WTC11 (cell line): ENCODE results near the gene PC. TPM values are rescaled to one million over a fixed set of nuclear protein-coding genes. Genes with fewer than 3 reads are reported as not detected.

ENCODE experiments used
- ATAC-seq: fragments of 200-7000 bp; cut with Tn5 transposase; 2 replicates; pipeline ENCODE4 v1.10.0; 2021; ENCODE audit warnings: mild to moderate bottlenecking, moderate library complexity
- CTCF ChIA-PET: fragments of 300-600 bp; sonication (Branson Sonifier 250); formaldehyde crosslinking; loops from one replicate; lab custom pipeline; 2021; ENCODE audit warnings: antibody characterized with exemption; lab: Charles Lee
- POLR2A ChIA-PET: fragments of 350-600 bp; sonication (Branson Sonifier 250); formaldehyde crosslinking; loops from one replicate; lab custom pipeline; 2021; ENCODE audit warnings: antibody characterized with exemption; lab: Charles Lee
- DNase-seq: peaks from one replicate; pipeline ENCODE4 v3.0.0; 2021; ENCODE audit warnings: low spot score
- H3K27ac Mint-ChIP-seq: 2 replicates; pipeline ENCODE4 v1.8.0; 2021; ENCODE audit warnings: mixed read lengths
- H3K27me3 Mint-ChIP-seq: 2 replicates; pipeline ENCODE4 v1.8.0; 2021; ENCODE audit warnings: low read depth, mild to moderate bottlenecking, moderate library complexity, mixed read lengths
- H3K36me3 Mint-ChIP-seq: 2 replicates; pipeline ENCODE4 v1.8.0; 2021; ENCODE audit warnings: mixed read lengths
- H3K4me1 Mint-ChIP-seq: 2 replicates; pipeline ENCODE4 v1.8.0; 2022; ENCODE audit warnings: mixed read lengths
- H3K4me3 Mint-ChIP-seq: 2 replicates; pipeline ENCODE4 v1.8.0; 2021; ENCODE audit warnings: mild to moderate bottlenecking, moderate library complexity, mixed read lengths
- H3K9me3 Mint-ChIP-seq: 2 replicates; pipeline ENCODE4 v1.8.0; 2021; ENCODE audit warnings: mixed read lengths
- ATF1 ChIP-seq: sonication (generic); formaldehyde crosslinking; IDR thresholded peaks from 2 replicates; pipeline ENCODE4 v1.8.1; 2023; ENCODE audit warnings: mild to moderate bottlenecking, moderate library complexity, missing genetic modification reagents
- CREM ChIP-seq: sonication (generic); formaldehyde crosslinking; IDR thresholded peaks from 2 replicates; pipeline ENCODE4 v1.8.1; 2022; ENCODE audit warnings: mild to moderate bottlenecking, missing genetic modification reagents, moderate library complexity
- E2F1 ChIP-seq: sonication (generic); formaldehyde crosslinking; IDR thresholded peaks from 2 replicates; pipeline ENCODE4 v1.8.0; 2022; ENCODE audit warnings: mild to moderate bottlenecking, missing genetic modification reagents
- FOXP1 ChIP-seq: sonication (generic); formaldehyde crosslinking; IDR thresholded peaks from 2 replicates; pipeline ENCODE4 v1.8.0; 2022; ENCODE audit warnings: missing genetic modification reagents, mild to moderate bottlenecking, moderate library complexity, borderline replicate concordance
- GTF2I ChIP-seq: fragments of 250-450 bp; sonication (Bioruptor Pico); conservative IDR thresholded peaks from 2 replicates; pipeline ENCODE4 v1.4.0; 2021; ENCODE audit warnings: mild to moderate bottlenecking
- HMGA2 ChIP-seq: fragments of 250-450 bp; sonication (Bioruptor Pico); IDR thresholded peaks from 2 replicates; pipeline ENCODE4 v1.4.0; 2021; ENCODE audit warnings: mild to moderate bottlenecking, moderate library complexity
- MLX ChIP-seq: sonication (generic); formaldehyde crosslinking; IDR thresholded peaks from 2 replicates; pipeline ENCODE4 v1.8.1; 2023; ENCODE audit warnings: mild to moderate bottlenecking, missing genetic modification reagents, moderate library complexity
- MXD4 ChIP-seq: fragments of 250-450 bp; sonication (Bioruptor Pico); IDR thresholded peaks from 2 replicates; pipeline ENCODE4 v1.8.0; 2021; ENCODE audit warnings: mild to moderate bottlenecking, moderate library complexity, borderline replicate concordance
- NR3C1 ChIP-seq: sonication (generic); formaldehyde crosslinking; conservative IDR thresholded peaks from 2 replicates; pipeline ENCODE4 v1.8.1; 2023; ENCODE audit warnings: low read depth, mild to moderate bottlenecking, missing genetic modification reagents
- RELA ChIP-seq: sonication (generic); formaldehyde crosslinking; IDR thresholded peaks from 2 replicates; pipeline ENCODE4 v1.8.1; 2022; ENCODE audit warnings: missing genetic modification reagents, mild to moderate bottlenecking, borderline replicate concordance
- RORB ChIP-seq: fragments of 250-450 bp; sonication (Bioruptor Pico); IDR thresholded peaks from 2 replicates; pipeline ENCODE4 v1.9.0; 2021; ENCODE audit warnings: mild to moderate bottlenecking
- SOX15 ChIP-seq: fragments of 250-450 bp; sonication (Bioruptor Pico); IDR thresholded peaks from 2 replicates; pipeline ENCODE4 v1.9.0; 2021; ENCODE audit warnings: mild to moderate bottlenecking
- STAT6 ChIP-seq: sonication (generic); formaldehyde crosslinking; conservative IDR thresholded peaks from 2 replicates; pipeline ENCODE4 v1.8.1; 2023; ENCODE audit warnings: mild to moderate bottlenecking, low read depth, missing genetic modification reagents, moderate library complexity
- USF1 ChIP-seq: sonication (generic); formaldehyde crosslinking; IDR thresholded peaks from 2 replicates; pipeline ENCODE4 v1.8.0; 2022; ENCODE audit warnings: mild to moderate bottlenecking, missing genetic modification reagents
- USF2 ChIP-seq: sonication (generic); formaldehyde crosslinking; IDR thresholded peaks from 2 replicates; pipeline ENCODE4 v1.8.1; 2023; ENCODE audit warnings: mild to moderate bottlenecking, missing genetic modification reagents, moderate library complexity
- ZNF121 ChIP-seq: sonication (generic); formaldehyde crosslinking; IDR thresholded peaks from 2 replicates; pipeline ENCODE4 v1.8.0; 2023; ENCODE audit warnings: missing genetic modification reagents
- ZNF138 ChIP-seq: sonication (generic); formaldehyde crosslinking; conservative IDR thresholded peaks from 2 replicates; pipeline ENCODE4 v1.8.1; 2022; ENCODE audit warnings: mild to moderate bottlenecking, moderate library complexity, missing genetic modification reagents
- ZNF232 ChIP-seq: sonication (generic); formaldehyde crosslinking; IDR thresholded peaks from 2 replicates; pipeline ENCODE4 v1.8.0; 2022; ENCODE audit warnings: mild to moderate bottlenecking, missing genetic modification reagents
- ZNF263 ChIP-seq: sonication (generic); formaldehyde crosslinking; IDR thresholded peaks from 2 replicates; pipeline ENCODE4 v1.8.1; 2022; ENCODE audit warnings: low read depth, mild to moderate bottlenecking, moderate library complexity, missing genetic modification reagents
- ZNF317 ChIP-seq: sonication (generic); formaldehyde crosslinking; IDR thresholded peaks from 2 replicates; pipeline ENCODE4 v1.8.1; 2023; ENCODE audit warnings: low read depth, mild to moderate bottlenecking, moderate library complexity, missing genetic modification reagents, borderline replicate concordance
- total RNA-seq: library from RNA; stranded (reverse); gene quantifications from 3 replicates; pipeline ENCODE4 v1.2.3, GENCODE V29; 2021
- TF ChIP-seq, protein P1 (sequence below): sonication (generic); formaldehyde crosslinking; IDR thresholded peaks from 2 replicates; pipeline ENCODE4 v1.8.1; 2023; ENCODE audit warnings: mild to moderate bottlenecking, missing genetic modification reagents

Gene PC
- total RNA-seq, 1 experiment from 2014 or later: 27.2 TPM

DNA sequence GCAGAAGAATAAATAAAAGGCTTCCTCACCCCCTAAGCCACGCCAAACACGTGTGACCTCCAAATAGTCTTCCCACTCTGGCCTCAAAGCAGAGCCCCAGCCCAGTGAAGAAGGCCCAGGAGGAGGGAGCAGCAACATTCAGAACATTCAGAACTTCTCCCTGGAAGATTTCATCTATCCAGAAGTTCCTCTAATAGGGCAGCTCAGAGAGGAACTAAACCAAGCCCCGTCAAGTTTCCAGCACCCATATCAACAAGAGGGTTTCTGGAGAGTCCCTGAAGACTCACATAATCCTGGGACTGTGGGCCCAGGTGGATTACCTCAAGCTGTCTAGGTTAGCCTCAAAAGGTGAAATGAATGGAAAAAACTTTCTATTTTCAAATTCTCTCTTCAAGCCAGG is 39.4 kb downstream of the PC start (continued):
- TF ChIP-seq NR3C1: no peak
- TF ChIP-seq, all 79 proteins: peak for 0

- H3K4me1 Mint-ChIP-seq: peaks cover 39% of the 10 kb centered on the region
- TF ChIP-seq RORB (CRISPR knock-in tag) (no peak), STAT6 (CRISPR knock-in tag) (no peak), NR3C1 (no peak), USF2 (CRISPR knock-in tag) (no peak), CREM (CRISPR knock-in tag) (no peak), ZNF317 (no peak), ATF1 (CRISPR knock-in tag) (no peak), SOX15 (CRISPR knock-in tag) (no peak), RELA (CRISPR knock-in tag) (no peak)
- H3K9me3 Mint-ChIP-seq: no peaks in the 10 kb centered on the region
- ATAC-seq: no peak
- H3K27ac Mint-ChIP-seq: peak overlapping the region; percentile 54; the same call in 1 of the 2 replicates
- POLR2A ChIA-PET: no interaction called here
- no peaks in the 10 kb centered on the region; the same call in 1 of the 2 replicates for H3K27me3 Mint-ChIP-seq
- H3K36me3 Mint-ChIP-seq: no peaks in the 10 kb centered on the region
- CTCF ChIA-PET: interaction anchor here (0.5 to 2.9 kb wide), 20 partner anchors 10 to 1026 kb away, joined by 3 to 16 read pairs (median 4); partner anchors contain the start of genes ANKRD13D, CCDC87, CCS and PC
- no peak overlapping the region for H3K4me3 Mint-ChIP-seq
- DNase-seq: no peak
These were observed 42.3 kb downstream of the PC start for GRCh38 chr11:66915866-66916265.

DNA sequence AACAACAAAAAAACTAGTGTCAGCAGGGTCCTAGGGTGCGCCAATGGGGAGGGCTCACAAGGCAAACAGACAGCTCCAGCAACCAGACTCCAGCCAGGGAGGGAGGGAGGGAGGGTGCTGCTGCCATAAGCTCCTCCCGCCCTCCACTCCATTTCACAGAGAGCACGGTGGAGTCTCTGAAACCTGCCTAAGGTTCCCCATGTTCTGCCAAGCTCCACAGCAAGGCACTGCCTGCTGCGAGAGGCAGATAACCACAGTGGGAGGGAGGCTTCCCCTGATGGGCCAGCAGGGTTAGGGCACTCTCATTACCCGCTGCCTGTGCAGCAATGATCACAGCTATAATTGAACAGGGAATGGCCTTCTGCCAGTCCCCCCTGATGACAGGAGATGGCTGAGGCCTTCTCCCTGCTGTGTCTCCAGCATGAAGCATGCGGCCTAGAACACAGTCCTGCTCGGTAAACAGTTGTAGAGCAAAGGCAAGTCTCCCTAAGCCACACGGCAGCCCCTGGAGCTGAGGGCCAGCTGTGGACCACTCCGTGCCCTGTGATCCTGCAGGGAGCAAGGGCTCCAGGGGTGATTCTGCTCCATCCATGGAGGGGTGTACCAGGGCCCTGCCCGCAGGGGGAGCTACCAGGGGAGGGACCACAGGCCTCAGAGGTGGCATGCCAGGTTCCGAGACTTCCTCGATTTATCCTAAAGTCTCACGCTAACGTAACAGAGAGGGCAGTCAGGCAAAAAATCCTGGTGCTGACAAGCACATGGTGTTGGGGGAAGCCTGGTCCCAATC is 42.9 kb downstream of the PC start:
- TF ChIP-seq FOXP1 (CRISPR knock-in tag) (0 out of 2 replicates have a peak, but pooled peaks have one; percentile 30), E2F1 (no peak), USF1 (CRISPR knock-in tag) (no peak), ATF1 (CRISPR knock-in tag) (no peak), MXD4 (CRISPR knock-in tag) (no peak)

DNA sequence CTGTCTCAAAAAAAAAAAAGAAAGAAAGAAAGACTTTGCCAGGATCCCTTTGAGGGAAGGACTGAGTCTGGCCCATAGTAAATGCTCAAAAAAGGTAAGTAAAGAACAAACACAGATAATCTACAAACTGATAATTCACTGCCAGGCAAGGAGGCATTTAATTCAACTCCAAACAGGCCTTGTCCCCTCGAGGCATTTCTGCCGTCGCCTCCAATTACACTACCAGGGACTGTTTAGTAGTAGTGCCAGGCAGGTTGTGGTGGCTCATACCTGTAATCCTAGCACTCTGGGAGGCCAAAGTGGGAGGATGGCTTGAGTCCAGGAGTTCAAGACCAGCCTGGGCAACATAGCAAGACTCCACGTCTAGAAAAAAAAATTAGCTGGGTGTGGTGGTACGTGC is 43.7 kb downstream of the PC start:
- ATAC-seq: no peak
- DNase-seq: no peak
- no peaks in the 10 kb centered on the region for H3K36me3 Mint-ChIP-seq
- CTCF ChIA-PET: interaction anchor here (0.7 to 2.9 kb wide), 16 partner anchors 8 to 374 kb away, joined by 3 to 16 read pairs (median 6); partner anchors contain the start of genes ANKRD13D, PC and SYT12
- peaks cover 41% of the 10 kb centered on the region for H3K4me1 Mint-ChIP-seq
- H3K4me3 Mint-ChIP-seq: no peak overlapping the region
- POLR2A ChIA-PET: no interaction called here
- no peaks in the 10 kb centered on the region for H3K9me3 Mint-ChIP-seq
- H3K27me3 Mint-ChIP-seq: no peaks in the 10 kb centered on the region; the same call in 1 of the 2 replicates
- TF ChIP-seq ZNF121 (CRISPR knock-in tag): peak; percentile 48; the same call in 1 of the 2 replicates
- no peak for TF ChIP-seq MLX (CRISPR knock-in tag)
- no peak for TF ChIP-seq ZNF232
- TF ChIP-seq GTF2I: no peak
- TF ChIP-seq ZNF138 (CRISPR knock-in tag): no peak
- TF ChIP-seq ZNF263 (CRISPR knock-in tag): no peak
- no peak for TF ChIP-seq HMGA2 (CRISPR knock-in tag)
- TF ChIP-seq, protein P1, sequence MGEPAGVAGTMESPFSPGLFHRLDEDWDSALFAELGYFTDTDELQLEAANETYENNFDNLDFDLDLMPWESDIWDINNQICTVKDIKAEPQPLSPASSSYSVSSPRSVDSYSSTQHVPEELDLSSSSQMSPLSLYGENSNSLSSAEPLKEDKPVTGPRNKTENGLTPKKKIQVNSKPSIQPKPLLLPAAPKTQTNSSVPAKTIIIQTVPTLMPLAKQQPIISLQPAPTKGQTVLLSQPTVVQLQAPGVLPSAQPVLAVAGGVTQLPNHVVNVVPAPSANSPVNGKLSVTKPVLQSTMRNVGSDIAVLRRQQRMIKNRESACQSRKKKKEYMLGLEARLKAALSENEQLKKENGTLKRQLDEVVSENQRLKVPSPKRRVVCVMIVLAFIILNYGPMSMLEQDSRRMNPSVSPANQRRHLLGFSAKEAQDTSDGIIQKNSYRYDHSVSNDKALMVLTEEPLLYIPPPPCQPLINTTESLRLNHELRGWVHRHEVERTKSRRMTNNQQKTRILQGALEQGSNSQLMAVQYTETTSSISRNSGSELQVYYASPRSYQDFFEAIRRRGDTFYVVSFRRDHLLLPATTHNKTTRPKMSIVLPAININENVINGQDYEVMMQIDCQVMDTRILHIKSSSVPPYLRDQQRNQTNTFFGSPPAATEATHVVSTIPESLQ (CRISPR knock-in tag): no peak
- H3K27ac Mint-ChIP-seq: no peak overlapping the region

More for the DNA sequence above, 42.9 kb downstream of the PC start:
- Mint-ChIP-seq H3K4me1 (peaks cover 40% of the 10 kb centered on the region), H3K36me3 (no peaks in the 10 kb centered on the region), H3K27ac (no peak overlapping the region), H3K4me3 (no peak overlapping the region), H3K27me3 (no peaks in the 10 kb centered on the region; the same call in 1 of the 2 replicates), H3K9me3 (no peaks in the 10 kb centered on the region)
- ChIA-PET POLR2A (interaction anchor here (0.6 kb wide), 1 partner anchor 36 kb away, joined by 3 read pairs; no protein-coding TSS in a partner anchor), CTCF (interaction anchor here (0.5 to 2.9 kb wide), 22 partner anchors 9 to 1025 kb away, joined by 3 to 16 read pairs (median 4); partner anchors contain the start of genes ANKRD13D, CCDC87, CCS and PC)
- DNase-seq (no peak), ATAC-seq (peak; percentile 78)
